BLaER1 treated with 17β-estradiol and CSF1 and Interleukin-3, amounts not matched to agents 10 nM and 100 nM (cell line): ENCODE data around the gene AK8.

Experiments
- H3K27ac ChIP-seq, 11 experiments: shearing (Covaris generic); formaldehyde crosslinking; 2 replicates each; pipeline ENCODE4 v1.8.1; 2022
- H3K27me3 ChIP-seq, 11 experiments: shearing (Covaris generic); formaldehyde crosslinking; 2 replicates each; pipeline ENCODE4 v1.8.1; 2022
- H3K36me3 ChIP-seq, 11 experiments: shearing (Covaris generic); formaldehyde crosslinking; 2 replicates each; pipeline ENCODE4 v1.8.1; 2022
- H3K4me1 ChIP-seq, 10 experiments: shearing (Covaris generic); formaldehyde crosslinking; 2 replicates each; pipeline ENCODE4 v1.8.1; 2022
- H3K4me2 ChIP-seq, 11 experiments: shearing (Covaris generic); formaldehyde crosslinking; 2 replicates each; pipeline ENCODE4 v1.8.1; 2022
- H3K4me3 ChIP-seq, 10 experiments: shearing (Covaris generic); formaldehyde crosslinking; 2 replicates each; pipeline ENCODE4 v1.8.1; 2022
- H3K9ac ChIP-seq, 11 experiments: shearing (Covaris generic); formaldehyde crosslinking; 2 replicates each; pipeline ENCODE4 v1.8.1; 2022
- H3K9me3 ChIP-seq, 11 experiments: shearing (Covaris generic); formaldehyde crosslinking; replicated peaks in 1 of 11; 2 replicates each; pipeline ENCODE4 v1.8.1; 2022
- H4K20me1 ChIP-seq, 11 experiments: shearing (Covaris generic); formaldehyde crosslinking; 2 replicates each; pipeline ENCODE4 v1.8.1; 2022
- Cebpa-rat ChIP-seq, 11 experiments: shearing (Covaris generic); IDR thresholded peaks; 2 replicates each; pipeline ENCODE4 v1.8.1; 2022

AK8 gene

DNA sequence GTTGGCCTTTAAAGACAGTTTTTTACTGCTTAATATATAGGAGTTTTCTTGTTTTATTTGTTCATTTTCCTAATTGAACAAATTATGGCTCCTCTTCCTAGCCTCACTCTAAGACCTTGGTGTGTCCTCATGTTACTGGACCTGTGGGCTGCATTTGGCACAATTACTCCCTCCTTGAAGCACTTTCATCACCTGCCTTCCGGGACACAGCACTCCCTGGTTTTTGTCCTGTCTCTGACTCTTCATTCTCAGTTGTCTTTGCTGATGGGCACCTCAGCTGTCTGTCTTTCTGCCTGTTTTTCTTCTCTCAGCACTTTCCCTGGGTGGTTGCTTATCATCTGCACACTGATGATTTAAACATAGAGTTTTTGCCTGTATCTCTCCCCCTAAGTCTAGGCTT is 194.2 kb downstream of the AK8 start:
- H3K9ac ChIP-seq = no peak overlapping the region
- TF ChIP-seq Cebpa-rat (IDR thresholded peaks at IDR 0.05) = no peak
- H3K27me3 ChIP-seq = no peaks in the 10 kb centered on the region
- peaks cover 21 to 90% (median 76%) of the 10 kb centered on the region in 11 experiments; a peak in 21 of 22 replicates for H4K20me1 ChIP-seq
- peaks cover 90 to 100% (median 99%) of the 10 kb centered on the region in 11 experiments for H3K36me3 ChIP-seq
- H3K4me2 ChIP-seq = no peak overlapping the region
- no peaks in the 10 kb centered on the region for H3K9me3 ChIP-seq
- no peak overlapping the region for H3K27ac ChIP-seq
- no peak overlapping the region for H3K4me3 ChIP-seq
- H3K4me1 ChIP-seq = no peaks in the 10 kb centered on the region

DNA sequence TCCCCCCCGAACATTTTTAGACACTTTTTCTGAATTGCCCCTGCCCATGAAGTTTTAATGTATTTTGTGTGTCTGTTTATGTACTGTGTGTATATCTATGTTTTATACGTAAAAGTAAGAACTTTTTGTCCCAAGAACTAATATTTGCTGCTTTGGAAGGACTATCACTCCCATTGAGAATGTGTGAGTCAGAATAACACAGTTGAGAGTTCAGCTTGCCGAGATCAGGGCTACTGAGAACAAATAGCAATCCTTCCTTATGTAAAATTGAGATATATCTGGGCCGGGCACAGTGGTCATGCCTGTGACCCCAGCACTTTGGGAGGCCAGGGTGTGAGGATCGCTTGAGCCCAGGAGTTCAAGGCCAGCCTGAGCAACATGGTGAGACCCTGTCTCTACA is 196.5 kb downstream of the AK8 start:
- H4K20me1 ChIP-seq = peaks cover 29 to 100% (median 95%) of the 10 kb centered on the region in 11 experiments; a peak in 21 of 22 replicates
- H3K27me3 ChIP-seq = no peaks in the 10 kb centered on the region
- no peak overlapping the region for H3K9ac ChIP-seq
- no peak for TF ChIP-seq Cebpa-rat (IDR thresholded peaks at IDR 0.05)
- no peak overlapping the region for H3K27ac ChIP-seq
- no peak overlapping the region for H3K4me2 ChIP-seq
- H3K4me1 ChIP-seq = no peaks in the 10 kb centered on the region
- no peak overlapping the region for H3K4me3 ChIP-seq
- H3K36me3 ChIP-seq = peaks cover 84 to 100% (median 96%) of the 10 kb centered on the region in 11 experiments
- no peaks in the 10 kb centered on the region for H3K9me3 ChIP-seq

DNA sequence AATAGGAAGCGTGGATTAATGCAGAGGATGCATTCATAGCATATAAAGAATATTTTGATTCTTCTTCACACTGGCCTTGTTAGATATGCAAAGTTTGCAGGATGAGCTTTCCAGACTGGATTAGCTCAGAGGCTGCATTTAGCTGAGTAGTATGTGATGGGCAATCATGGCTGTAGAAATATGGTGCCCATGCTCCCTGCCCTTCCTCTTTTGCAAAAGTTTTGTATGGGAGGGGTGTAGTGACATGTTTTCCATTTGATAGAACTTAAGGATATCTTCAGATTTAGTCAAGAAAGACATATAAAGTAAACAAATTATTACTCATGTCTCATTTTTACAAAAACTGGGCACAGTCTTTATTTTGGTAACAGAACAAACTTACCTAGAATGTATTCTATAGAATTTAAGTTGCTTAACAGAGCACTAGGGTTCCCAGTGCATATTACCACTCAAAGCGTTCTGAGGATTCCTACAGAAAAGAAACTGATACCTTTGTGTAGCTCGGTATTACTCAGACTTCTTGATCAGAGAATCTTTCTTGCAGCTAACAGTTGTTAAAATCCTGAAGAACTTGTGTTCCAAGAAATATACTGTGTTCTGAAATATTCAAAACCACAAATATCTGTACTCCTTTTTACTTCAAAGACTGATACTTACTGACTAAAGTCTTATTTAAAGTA is 198.0 kb downstream of the AK8 start:
- peaks cover 33 to 100% (median 99%) of the 10 kb centered on the region in 11 experiments; a peak in 21 of 22 replicates for H4K20me1 ChIP-seq
- no peak overlapping the region for H3K27ac ChIP-seq
- TF ChIP-seq Cebpa-rat (IDR thresholded peaks at IDR 0.05) = no peak

DNA sequence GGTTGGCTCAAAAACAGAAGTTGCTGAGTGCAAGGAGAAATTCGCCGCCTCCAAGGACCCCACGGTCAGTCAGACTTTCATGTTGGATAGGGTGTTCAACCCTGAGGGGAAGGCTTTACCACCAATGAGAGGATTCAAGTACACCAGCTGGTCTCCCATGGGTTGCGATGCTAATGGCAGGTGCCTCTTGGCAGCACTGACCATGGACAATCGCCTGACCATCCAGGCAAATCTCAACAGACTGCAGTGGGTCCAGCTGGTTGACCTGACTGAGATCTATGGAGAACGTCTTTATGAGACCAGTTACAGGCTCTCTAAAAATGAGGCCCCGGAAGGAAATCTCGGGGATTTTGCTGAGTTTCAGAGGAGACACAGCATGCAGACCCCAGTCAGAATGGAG is 200.1 kb downstream of the AK8 start:
- Histone ChIP-seq H3K27ac (no peak overlapping the region), H3K36me3 (peaks cover 49 to 90% (median 77%) of the 10 kb centered on the region in 11 experiments), H3K4me1 (peaks cover 6 to 18% (median 10%) of the 10 kb centered on the region in 10 experiments), H3K4me3 (no peak overlapping the region), H3K9ac (no peak overlapping the region), H4K20me1 (peaks cover 48 to 100% (median 99%) of the 10 kb centered on the region in 11 experiments; a peak in 21 of 22 replicates), H3K4me2 (no peak overlapping the region), H3K27me3 (no peaks in the 10 kb centered on the region), H3K9me3 (no peaks in the 10 kb centered on the region)
- no peak for TF ChIP-seq Cebpa-rat (IDR thresholded peaks at IDR 0.05)

More for the DNA sequence above, 198.0 kb downstream of the AK8 start:
- Histone ChIP-seq H3K4me1 (no peaks in the 10 kb centered on the region), H3K4me2 (no peak overlapping the region), H3K27me3 (no peaks in the 10 kb centered on the region), H3K36me3 (peaks cover 69 to 95% (median 90%) of the 10 kb centered on the region in 11 experiments), H3K9me3 (no peaks in the 10 kb centered on the region), H3K9ac (no peak overlapping the region), H3K4me3 (no peak overlapping the region)
